ENCODE measurements around the gene AHRR. TPM values are rescaled to one million over a fixed set of nuclear protein-coding genes. Genes with fewer than 3 reads are reported as not detected.
"Not testable (repeated sequence)": the region's sequence is repeated elsewhere in the genome, so short reads cannot be mapped to it uniquely, and the experiment has no call there.

Gene AHRR
- total RNA-seq = 2.6 and 4.9 TPM in 2 replicates

- H3K4me3 ChIP-seq (ENCODE audit: low read depth, low read length) = peak within 1 kb of the TSS; percentile 37
- TF ChIP-seq CTCF (IDR thresholded peaks at IDR 0.05; ENCODE audit: insufficient read depth, low read length, poor library complexity, severe bottlenecking) = no peak
- H3K27me3 ChIP-seq (ENCODE audit: control insufficient read depth, insufficient read depth, low read length) = peaks cover 46% of the 10 kb centered on the region
- DNase-seq (ENCODE audit: low read depth) = no peak
- no peaks in the 10 kb centered on the region for H3K36me3 ChIP-seq (ENCODE audit: control insufficient read depth, insufficient read depth, low read length)
Observed at GRCh38 chr5:321230-321725, at the start of gene AHRR. TSS of gene AHRR (plus strand) at chr5:321714. CDS start at chr5:343903, 22,189 bp downstream.

- H3K36me3 ChIP-seq (ENCODE audit: control insufficient read depth, insufficient read depth, low read length); DNase-seq (ENCODE audit: low read depth); H3K27me3 ChIP-seq (ENCODE audit: control insufficient read depth, insufficient read depth, low read length): not testable (repeated sequence)
- peak overlapping the region; percentile 99 for H3K4me3 ChIP-seq (ENCODE audit: low read depth, low read length)
Observed at GRCh38 chr5:271828-272167, 49.7 kb upstream of the AHRR start.

- H3K4me3 ChIP-seq (ENCODE audit: low read depth, low read length); H3K27me3 ChIP-seq (ENCODE audit: control insufficient read depth, insufficient read depth, low read length); DNase-seq (ENCODE audit: low read depth); H3K36me3 ChIP-seq (ENCODE audit: control insufficient read depth, insufficient read depth, low read length): not testable (repeated sequence)
Observed at GRCh38 chr5:273091-273490, 48.4 kb upstream of the AHRR start.

GRCh38 chr5:273491-273890 lies 48.0 kb upstream of the AHRR start:
- H3K36me3 ChIP-seq (ENCODE audit: control insufficient read depth, insufficient read depth, low read length); H3K4me3 ChIP-seq (ENCODE audit: low read depth, low read length); H3K27me3 ChIP-seq (ENCODE audit: control insufficient read depth, insufficient read depth, low read length); DNase-seq (ENCODE audit: low read depth): not testable (repeated sequence)

GRCh38 chr5:274346-274745 lies 47.2 kb upstream of the AHRR start:
- H3K4me3 ChIP-seq (ENCODE audit: low read depth, low read length); H3K36me3 ChIP-seq (ENCODE audit: control insufficient read depth, insufficient read depth, low read length); H3K27me3 ChIP-seq (ENCODE audit: control insufficient read depth, insufficient read depth, low read length); DNase-seq (ENCODE audit: low read depth): not testable (repeated sequence)

- DNase-seq (ENCODE audit: low read depth) = no peak
- Histone ChIP-seq H3K27me3 (ENCODE audit: control insufficient read depth, insufficient read depth, low read length) (no peaks in the 10 kb centered on the region), H3K4me3 (ENCODE audit: low read depth, low read length) (no peak overlapping the region), H3K36me3 (ENCODE audit: control insufficient read depth, insufficient read depth, low read length) (peaks cover 1% of the 10 kb centered on the region)
- TF ChIP-seq CTCF (IDR thresholded peaks at IDR 0.05; ENCODE audit: insufficient read depth, low read length, poor library complexity, severe bottlenecking) = no peak
Observed at GRCh38 chr5:278646-279045, 42.9 kb upstream of the AHRR start.

- H3K27me3 ChIP-seq (ENCODE audit: control insufficient read depth, insufficient read depth, low read length); H3K4me3 ChIP-seq (ENCODE audit: low read depth, low read length); DNase-seq (ENCODE audit: low read depth); H3K36me3 ChIP-seq (ENCODE audit: control insufficient read depth, insufficient read depth, low read length): not testable (repeated sequence)
Observed at GRCh38 chr5:279051-279665, 42.4 kb upstream of the AHRR start.

- no peak for DNase-seq (ENCODE audit: low read depth)
- Histone ChIP-seq H3K36me3 (ENCODE audit: control insufficient read depth, insufficient read depth, low read length) (no peaks in the 10 kb centered on the region), H3K27me3 (ENCODE audit: control insufficient read depth, insufficient read depth, low read length) (no peaks in the 10 kb centered on the region), H3K4me3 (ENCODE audit: low read depth, low read length) (no peak overlapping the region)
- no peak for TF ChIP-seq CTCF (IDR thresholded peaks at IDR 0.05; ENCODE audit: insufficient read depth, low read length, poor library complexity, severe bottlenecking)
Observed at GRCh38 chr5:285991-286557, 35.4 kb upstream of the AHRR start.

- not testable (repeated sequence) for H3K4me3 ChIP-seq (ENCODE audit: low read depth, low read length)
Observed at GRCh38 chr5:290200-290599, 31.3 kb upstream of the AHRR start.

GRCh38 chr5:291345-291744 lies 30.2 kb upstream of the AHRR start:
- not testable (repeated sequence) for H3K4me3 ChIP-seq (ENCODE audit: low read depth, low read length); H3K36me3 ChIP-seq (ENCODE audit: control insufficient read depth, insufficient read depth, low read length); DNase-seq (ENCODE audit: low read depth); H3K27me3 ChIP-seq (ENCODE audit: control insufficient read depth, insufficient read depth, low read length)

More at GRCh38 chr5:290200-290599, 31.3 kb upstream of the AHRR start:
- DNase-seq (ENCODE audit: low read depth); H3K36me3 ChIP-seq (ENCODE audit: control insufficient read depth, insufficient read depth, low read length); H3K27me3 ChIP-seq (ENCODE audit: control insufficient read depth, insufficient read depth, low read length): not testable (repeated sequence)

- H3K4me3 ChIP-seq (ENCODE audit: low read depth, low read length); H3K27me3 ChIP-seq (ENCODE audit: control insufficient read depth, insufficient read depth, low read length); DNase-seq (ENCODE audit: low read depth); H3K36me3 ChIP-seq (ENCODE audit: control insufficient read depth, insufficient read depth, low read length): not testable (repeated sequence)
Observed at GRCh38 chr5:294788-295187, 26.7 kb upstream of the AHRR start.

- DNase-seq (ENCODE audit: low read depth); H3K4me3 ChIP-seq (ENCODE audit: low read depth, low read length); H3K27me3 ChIP-seq (ENCODE audit: control insufficient read depth, insufficient read depth, low read length); H3K36me3 ChIP-seq (ENCODE audit: control insufficient read depth, insufficient read depth, low read length): not testable (repeated sequence)
Observed at GRCh38 chr5:296207-296606, 25.3 kb upstream of the AHRR start.
